Mucosa of rectum (tissue), 2 donors: Measurements from ENCODE around the gene NQO1.

Experiments
- H3K27ac ChIP-seq, 2 donors: one replicate each; pipeline ENCODE4 v1.7.0; 2013; ENCODE audit warnings: inconsistent platforms in 2 of 2, low read depth in 2 of 2, low read length in 2 of 2
- H3K27me3 ChIP-seq, 2 donors: one replicate each; pipeline ENCODE4 v1.7.0; 2013; ENCODE audit warnings: low read length in 2 of 2; ENCODE audit not compliant: control insufficient read depth in 2 of 2, insufficient read depth in 2 of 2
- H3K36me3 ChIP-seq, 2 donors: one replicate each; pipeline ENCODE4 v1.7.0; 2013; ENCODE audit warnings: low read length in 2 of 2; ENCODE audit not compliant: control insufficient read depth in 2 of 2, insufficient read depth in 2 of 2
- H3K4me1 ChIP-seq, 2 donors: one replicate each; pipeline ENCODE4 v1.7.0; 2013; ENCODE audit warnings: low read length in 2 of 2, mild to moderate bottlenecking in 1 of 2; ENCODE audit not compliant: control insufficient read depth in 2 of 2, insufficient read depth in 2 of 2
- H3K4me3 ChIP-seq, 2 donors: one replicate each; pipeline ENCODE4 v1.7.0; 2013; ENCODE audit warnings: low read length in 2 of 2
- H3K9ac ChIP-seq, 2 donors: one replicate each; pipeline ENCODE4 v1.7.0; 2013; ENCODE audit warnings: low read length in 2 of 2, low read depth in 1 of 2, mild to moderate bottlenecking in 1 of 2
- H3K9me3 ChIP-seq, 2 donors: one replicate each; pipeline ENCODE4 v1.7.0; 2013; ENCODE audit warnings: low read length in 2 of 2; ENCODE audit not compliant: control insufficient read depth in 2 of 2
- donor health status: healthy.
- donor health status: Normal muscosa, but diverticular disease.

The NQO1 gene

DNA sequence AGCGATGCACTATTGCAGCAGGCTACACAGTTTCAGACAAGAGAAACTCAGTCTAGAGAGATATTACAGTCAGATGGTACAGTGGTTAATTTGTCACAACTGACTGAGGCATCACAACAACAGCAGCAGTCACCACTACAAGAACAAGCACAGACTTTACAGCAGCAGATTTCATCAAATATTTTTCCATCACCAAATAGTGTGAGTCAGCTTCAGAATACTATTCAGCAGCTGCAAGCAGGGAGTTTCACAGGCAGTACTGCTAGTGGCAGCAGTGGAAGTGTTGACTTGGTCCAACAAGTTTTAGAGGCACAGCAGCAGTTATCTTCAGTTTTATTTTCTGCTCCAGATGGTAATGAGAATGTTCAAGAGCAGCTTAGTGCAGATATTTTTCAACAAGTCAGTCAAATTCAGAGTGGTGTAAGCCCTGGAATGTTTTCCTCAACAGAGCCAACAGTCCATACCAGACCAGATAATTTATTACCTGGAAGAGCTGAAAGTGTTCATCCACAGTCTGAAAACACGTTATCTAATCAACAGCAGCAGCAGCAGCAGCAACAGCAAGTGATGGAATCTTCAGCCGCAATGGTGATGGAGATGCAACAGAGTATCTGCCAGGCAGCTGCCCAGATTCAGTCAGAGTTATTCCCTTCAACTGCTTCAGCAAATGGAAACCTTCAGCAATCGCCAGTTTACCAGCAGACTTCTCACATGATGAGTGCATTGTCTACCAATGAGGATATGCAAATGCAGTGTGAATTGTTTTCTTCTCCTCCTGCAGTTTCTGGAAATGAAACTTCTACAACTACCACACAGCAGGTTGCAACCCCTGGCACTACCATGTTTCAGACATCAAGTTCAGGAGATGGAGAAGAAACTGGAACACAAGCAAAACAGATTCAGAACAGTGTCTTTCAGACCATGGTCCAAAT, 34.1 kb downstream of the NQO1 start:
- H3K9ac ChIP-seq, result no peak overlapping the region
- no peaks in the 10 kb centered on the region for H3K27me3 ChIP-seq
- peaks cover 40 to 47% of the 10 kb centered on the region in 2 donors for H3K36me3 ChIP-seq
- no peak overlapping the region for H3K4me3 ChIP-seq
- H3K9me3 ChIP-seq, result no peaks in the 10 kb centered on the region
- H3K27ac ChIP-seq, result no peak overlapping the region
- H3K4me1 ChIP-seq, result no peaks in the 10 kb centered on the region

DNA sequence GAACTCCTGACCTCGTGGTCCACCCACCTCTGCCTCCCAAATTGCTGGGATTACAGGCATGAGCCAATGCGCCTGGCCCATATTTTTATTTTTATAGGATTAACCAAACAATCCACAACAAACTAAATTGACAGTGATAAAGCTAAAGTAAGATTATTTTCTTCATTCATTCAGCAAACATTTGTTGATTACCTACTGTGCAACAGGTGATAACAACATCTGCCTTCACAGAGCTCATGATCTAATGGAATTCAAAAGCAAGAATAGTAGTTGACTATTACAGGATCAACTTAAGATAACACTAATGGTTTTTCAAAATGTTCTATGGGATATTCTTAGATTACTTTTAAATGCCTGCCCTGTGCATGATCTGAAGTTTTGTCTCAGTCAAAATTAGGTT, 37.8 kb downstream of the NQO1 start:
- Histone ChIP-seq H3K9me3 (no peaks in the 10 kb centered on the region), H3K27ac (no peak overlapping the region), H3K36me3 (peaks cover 25 to 28% of the 10 kb centered on the region in 2 donors), H3K4me3 (no peak overlapping the region), H3K9ac (no peak overlapping the region), H3K4me1 (no peaks in the 10 kb centered on the region), H3K27me3 (no peaks in the 10 kb centered on the region)

DNA sequence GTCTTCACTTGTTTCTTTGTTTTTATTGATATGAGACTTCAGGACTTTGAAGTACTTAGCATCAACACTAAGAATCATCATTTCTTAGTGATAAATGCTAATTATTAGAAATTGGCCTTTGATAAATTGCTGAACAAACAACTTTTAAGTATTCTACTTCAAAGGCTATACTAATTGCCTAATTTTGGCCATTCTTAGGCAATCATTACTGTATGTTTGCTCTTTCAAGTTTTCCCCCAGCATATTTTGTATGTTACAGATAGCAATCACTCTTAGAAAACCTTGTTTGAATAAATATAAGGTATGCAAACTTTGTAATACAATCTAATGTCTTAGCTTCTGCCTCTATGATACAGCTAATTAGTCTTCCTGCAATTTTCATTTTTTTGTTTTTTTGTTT, 46.0 kb downstream of the NQO1 start:
- H3K36me3 ChIP-seq, result peaks cover 26 to 38% of the 10 kb centered on the region in 2 donors

DNA sequence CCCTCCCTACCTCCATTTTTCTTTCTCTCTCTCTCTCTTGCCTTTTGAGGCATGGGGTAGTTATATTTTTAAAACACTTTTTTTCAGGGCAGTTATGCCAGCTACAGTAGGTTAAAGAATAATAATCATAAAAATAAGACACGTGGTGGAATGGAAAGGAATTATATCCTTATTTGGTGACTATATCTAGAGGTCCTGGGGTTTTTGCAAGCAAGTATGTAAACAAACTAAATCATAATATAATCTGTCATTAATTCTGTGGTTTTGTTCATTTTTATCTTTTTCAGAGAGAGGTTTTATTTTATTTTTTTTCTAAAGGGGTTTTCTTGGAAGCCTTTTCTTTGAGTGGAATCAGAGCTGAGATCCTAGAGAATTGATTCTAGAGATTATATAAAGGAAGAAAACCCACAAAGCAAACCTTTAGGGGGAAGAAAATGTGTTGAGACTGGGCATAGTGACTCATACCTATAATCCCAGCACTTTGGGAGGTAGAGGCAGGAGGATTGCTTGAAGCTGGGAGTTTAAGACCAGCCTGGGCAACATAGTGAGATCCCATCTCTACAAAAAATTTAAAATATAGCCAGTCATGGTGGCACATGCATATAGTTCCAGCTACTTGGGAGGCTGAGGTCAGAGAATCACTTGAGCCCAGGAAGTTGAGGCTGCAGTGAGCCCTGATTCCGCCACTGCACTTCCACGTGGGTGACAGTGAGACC, 53.2 kb downstream of the NQO1 start:
- Histone ChIP-seq H3K4me3 (no peak overlapping the region), H3K36me3 (peaks cover 27 to 38% of the 10 kb centered on the region in 2 donors), H3K9ac (no peak overlapping the region)

More for the DNA sequence above, 46.0 kb downstream of the NQO1 start:
- no peak overlapping the region for H3K9ac ChIP-seq
- no peaks in the 10 kb centered on the region for H3K27me3 ChIP-seq
- no peak overlapping the region for H3K27ac ChIP-seq
- no peak overlapping the region for H3K4me3 ChIP-seq
- H3K4me1 ChIP-seq, result no peaks in the 10 kb centered on the region
- H3K9me3 ChIP-seq, result no peaks in the 10 kb centered on the region

DNA sequence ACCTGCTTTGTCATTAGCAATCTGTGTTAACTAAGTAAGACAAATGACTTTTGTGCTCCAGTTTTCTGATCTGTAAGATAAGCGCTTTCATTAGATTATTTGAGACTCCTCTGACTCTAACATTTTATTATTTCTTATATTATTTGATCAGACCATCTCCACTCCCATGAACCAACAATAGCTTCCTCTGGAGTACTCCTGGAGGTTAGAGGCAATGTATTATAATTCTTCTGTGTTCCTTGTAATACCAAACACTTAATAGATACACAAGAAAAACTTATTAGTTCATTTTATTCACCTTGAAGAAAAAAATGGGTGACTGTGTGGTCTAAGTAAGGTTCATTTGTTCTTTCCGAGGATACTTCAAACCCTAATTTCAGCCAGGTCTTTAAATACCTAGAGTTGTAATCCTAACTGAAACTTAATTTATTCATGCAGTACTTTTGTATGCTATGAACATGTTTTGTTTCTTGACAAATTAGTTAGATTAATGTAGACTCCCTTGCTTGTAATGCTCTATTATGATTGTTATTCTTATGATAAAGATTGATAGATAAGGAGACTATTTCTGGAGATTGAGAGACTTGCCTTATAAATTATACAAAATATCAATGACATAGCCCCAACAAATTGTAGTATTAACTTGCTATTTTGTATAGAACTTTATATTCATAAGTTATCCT, 53.9 kb downstream of the NQO1 start:
- Histone ChIP-seq H3K4me3 (no peak overlapping the region), H3K36me3 (peaks cover 27 to 38% of the 10 kb centered on the region in 2 donors), H3K4me1 (peaks cover 0 to 2% of the 10 kb centered on the region in 2 donors), H3K27ac (no peak overlapping the region), H3K9ac (no peak overlapping the region), H3K9me3 (no peaks in the 10 kb centered on the region), H3K27me3 (no peaks in the 10 kb centered on the region)

More for the DNA sequence above, 53.2 kb downstream of the NQO1 start:
- peaks cover 0 to 2% of the 10 kb centered on the region in 2 donors for H3K4me1 ChIP-seq
- no peaks in the 10 kb centered on the region for H3K9me3 ChIP-seq
- no peaks in the 10 kb centered on the region for H3K27me3 ChIP-seq
- H3K27ac ChIP-seq, result no peak overlapping the region

DNA sequence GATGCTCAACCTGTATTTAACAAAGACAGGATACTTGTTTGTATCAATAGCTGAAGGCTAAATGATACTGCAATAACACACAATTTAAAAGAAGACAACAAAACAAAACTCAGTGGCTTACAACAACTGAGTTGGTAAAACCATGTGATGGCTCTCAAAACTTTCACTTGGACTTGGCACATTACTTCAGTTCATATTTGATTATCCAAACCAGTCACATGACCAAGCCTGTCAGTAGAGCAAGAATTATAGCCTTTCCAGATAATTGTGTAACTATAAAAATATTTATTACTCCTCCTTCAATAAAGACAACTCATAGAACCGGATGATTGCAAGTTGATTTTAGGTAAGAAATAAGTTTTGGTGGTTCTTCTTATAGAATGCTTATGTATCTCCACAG, 56.8 kb downstream of the NQO1 start:
- H3K4me3 ChIP-seq, result no peak overlapping the region
- no peaks in the 10 kb centered on the region for H3K27me3 ChIP-seq
- H3K27ac ChIP-seq, result no peak overlapping the region
- H3K4me1 ChIP-seq, result peaks cover 0 to 2% of the 10 kb centered on the region in 2 donors
- no peaks in the 10 kb centered on the region for H3K9me3 ChIP-seq
- H3K36me3 ChIP-seq, result peaks cover 8 to 24% of the 10 kb centered on the region in 2 donors
- no peak overlapping the region for H3K9ac ChIP-seq

DNA sequence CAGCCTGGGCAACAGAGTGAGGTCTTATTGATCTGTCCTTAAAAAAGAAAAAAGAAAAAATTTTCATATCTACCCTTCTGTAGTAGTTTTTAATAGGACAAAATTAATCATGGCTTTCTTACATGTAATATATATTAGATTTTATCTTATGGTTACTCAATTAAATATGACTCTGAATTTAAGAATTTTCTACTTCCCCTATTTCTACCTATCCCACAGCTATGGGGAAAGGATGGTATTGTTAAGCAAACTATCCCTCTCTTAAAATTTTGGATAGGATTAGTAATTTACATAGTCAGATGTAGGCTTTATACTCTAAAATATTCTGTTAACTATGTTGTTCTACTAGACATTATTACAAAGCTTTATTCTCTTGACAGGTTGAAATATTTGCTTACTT, 62.5 kb downstream of the NQO1 start:
- Histone ChIP-seq H3K9ac (no peak overlapping the region), H3K36me3 (peaks cover 5 to 13% of the 10 kb centered on the region in 2 donors), H3K27ac (no peak overlapping the region), H3K4me1 (no peaks in the 10 kb centered on the region), H3K9me3 (no peaks in the 10 kb centered on the region), H3K27me3 (no peaks in the 10 kb centered on the region), H3K4me3 (no peak overlapping the region)

DNA sequence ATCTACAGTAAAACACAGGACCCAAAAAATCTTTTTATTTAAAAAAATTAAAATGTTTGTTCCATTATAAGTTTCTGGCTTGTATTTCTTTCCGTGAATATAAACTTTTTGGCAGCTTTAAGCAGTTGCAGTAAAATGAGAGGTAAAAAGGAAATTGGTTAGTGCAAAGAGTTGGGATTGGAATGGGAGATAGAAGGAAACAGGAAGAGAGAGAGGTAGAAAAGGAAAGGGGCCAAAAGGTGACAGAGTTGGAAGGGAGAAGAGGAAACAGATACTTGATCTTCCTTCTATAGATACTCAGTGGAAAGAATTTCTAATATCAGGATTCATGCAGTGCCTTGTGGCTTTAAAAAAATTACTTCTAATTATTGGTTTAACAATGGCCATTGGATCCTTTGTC, 63.5 kb downstream of the NQO1 start:
- Histone ChIP-seq H3K4me1 (no peaks in the 10 kb centered on the region), H3K9me3 (no peaks in the 10 kb centered on the region), H3K9ac (no peak overlapping the region), H3K4me3 (no peak overlapping the region), H3K27ac (no peak overlapping the region), H3K36me3 (peaks cover 3 to 16% of the 10 kb centered on the region in 2 donors), H3K27me3 (no peaks in the 10 kb centered on the region)

DNA sequence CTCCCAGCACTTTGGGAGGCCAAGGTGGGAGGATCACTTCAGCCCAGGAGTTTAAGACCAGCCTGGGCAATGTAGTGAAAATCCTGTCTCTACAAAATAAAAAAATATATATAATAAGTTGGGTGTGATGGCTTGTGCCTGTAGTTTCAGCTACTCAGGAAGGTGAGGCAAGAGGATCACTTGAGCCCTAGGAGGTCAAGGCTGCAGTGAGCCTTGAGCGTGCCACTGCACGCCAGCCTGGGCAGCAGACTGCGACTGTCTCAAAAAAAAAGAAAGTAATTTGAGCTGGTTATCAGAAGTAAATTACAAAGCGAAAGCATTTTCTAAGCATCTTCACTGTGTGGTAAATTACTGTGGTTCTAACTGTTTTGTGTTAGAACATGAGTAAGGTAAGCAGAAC, 66.2 kb downstream of the NQO1 start:
- H3K9me3 ChIP-seq, result no peaks in the 10 kb centered on the region
- no peaks in the 10 kb centered on the region for H3K4me1 ChIP-seq
- H3K4me3 ChIP-seq, result no peak overlapping the region
- no peak overlapping the region for H3K9ac ChIP-seq
- H3K27ac ChIP-seq, result no peak overlapping the region
- no peaks in the 10 kb centered on the region for H3K27me3 ChIP-seq
- peaks cover 8 to 25% of the 10 kb centered on the region in 2 donors for H3K36me3 ChIP-seq
